HEK293 (cell line): ENCODE results near the gene FXYD4.

Experiments used
- GLIS1 ChIP-seq: fragments of 450-650 bp; formaldehyde crosslinking; IDR thresholded peaks from 2 replicates; pipeline ENCODE4 v1.5.1; 2016; ENCODE audit warnings: missing biosample characterization, missing genetic modification characterization
- MYNN ChIP-seq: fragments of 450-650 bp; formaldehyde crosslinking; IDR thresholded peaks from 2 replicates; pipeline ENCODE4 v1.5.1; 2016; ENCODE audit warnings: missing biosample characterization, missing genetic modification characterization, borderline replicate concordance
- MZF1 ChIP-seq: fragments of 450-650 bp; formaldehyde crosslinking; IDR thresholded peaks from 2 replicates; pipeline ENCODE4 v1.5.1; 2017; ENCODE audit warnings: missing biosample characterization, missing genetic modification characterization, borderline replicate concordance
- SALL2 ChIP-seq: fragments of 450-650 bp; formaldehyde crosslinking; IDR thresholded peaks from 2 replicates; pipeline ENCODE4 v1.5.0; 2017; ENCODE audit warnings: missing biosample characterization, mild to moderate bottlenecking, missing genetic modification characterization, borderline replicate concordance
- WT1 ChIP-seq: fragments of 450-650 bp; formaldehyde crosslinking; IDR thresholded peaks from 2 replicates; pipeline ENCODE4 v1.5.1; 2016; ENCODE audit warnings: missing biosample characterization, missing genetic modification characterization
- ZNF132 ChIP-seq: fragments of 450-650 bp; formaldehyde crosslinking; IDR thresholded peaks from 2 replicates; pipeline ENCODE4 v1.5.1; 2017; ENCODE audit warnings: missing biosample characterization, missing genetic modification characterization, borderline replicate concordance
- ZNF239 ChIP-seq: fragments of 450-650 bp; formaldehyde crosslinking; IDR thresholded peaks from 2 replicates; pipeline ENCODE4 v1.5.1; 2016; ENCODE audit warnings: missing biosample characterization, missing genetic modification characterization
- ZNF248 ChIP-seq: fragments of 450-650 bp; formaldehyde crosslinking; IDR thresholded peaks from 2 replicates; pipeline ENCODE4 v1.5.1; 2017; ENCODE audit warnings: missing biosample characterization, missing genetic modification characterization
- ZNF350 ChIP-seq: fragments of 450-650 bp; formaldehyde crosslinking; IDR thresholded peaks from 2 replicates; pipeline ENCODE4 v1.5.0; 2017; ENCODE audit warnings: missing biosample characterization, mild to moderate bottlenecking, missing genetic modification characterization
- ZNF48 ChIP-seq: fragments of 450-650 bp; formaldehyde crosslinking; IDR thresholded peaks from 2 replicates; pipeline ENCODE4 v1.5.1; 2016; ENCODE audit warnings: missing biosample characterization, missing genetic modification characterization
- ZNF571 ChIP-seq: fragments of 450-650 bp; formaldehyde crosslinking; IDR thresholded peaks from 2 replicates; pipeline ENCODE4 v1.5.0; 2017; ENCODE audit warnings: missing biosample characterization, missing genetic modification characterization
- ZNF621 ChIP-seq: fragments of 450-650 bp; formaldehyde crosslinking; IDR thresholded peaks from 2 replicates; pipeline ENCODE4 v1.5.1; 2017; ENCODE audit warnings: missing biosample characterization, missing genetic modification characterization
- ZXDB ChIP-seq: fragments of 450-650 bp; formaldehyde crosslinking; IDR thresholded peaks from 2 replicates; pipeline ENCODE4 v1.5.1; 2016; ENCODE audit warnings: missing biosample characterization, missing genetic modification characterization
- TF ChIP-seq, protein P1 (sequence below): fragments of 450-650 bp; formaldehyde crosslinking; conservative IDR thresholded peaks from 2 replicates; pipeline ENCODE4 v1.5.1; 2016; ENCODE audit warnings: low read depth, missing biosample characterization, missing genetic modification characterization
- TF ChIP-seq, protein P2 (sequence below): fragments of 450-650 bp; formaldehyde crosslinking; IDR thresholded peaks from 2 replicates; pipeline ENCODE4 v1.5.1; 2016; ENCODE audit warnings: missing biosample characterization, missing genetic modification characterization, low read depth
- TF ChIP-seq, protein P3 (sequence below): fragments of 450-650 bp; formaldehyde crosslinking; IDR thresholded peaks from 2 replicates; pipeline ENCODE4 v1.5.1; 2016; ENCODE audit warnings: missing biosample characterization, missing genetic modification characterization
- TF ChIP-seq, protein P4 (sequence below): fragments of 450-650 bp; formaldehyde crosslinking; IDR thresholded peaks from 2 replicates; pipeline ENCODE4 v1.5.1; 2016; ENCODE audit warnings: missing biosample characterization, missing genetic modification characterization
- TF ChIP-seq, protein P5 (sequence below): fragments of 450-650 bp; formaldehyde crosslinking; IDR thresholded peaks from 2 replicates; pipeline ENCODE4 v1.5.1; 2016; ENCODE audit warnings: missing biosample characterization, missing genetic modification characterization
- TF ChIP-seq, protein P6 (sequence below): fragments of 450-650 bp; formaldehyde crosslinking; IDR thresholded peaks from 2 replicates; pipeline ENCODE4 v1.5.1; 2016; ENCODE audit warnings: missing biosample characterization, missing genetic modification characterization

Gene FXYD4

DNA sequence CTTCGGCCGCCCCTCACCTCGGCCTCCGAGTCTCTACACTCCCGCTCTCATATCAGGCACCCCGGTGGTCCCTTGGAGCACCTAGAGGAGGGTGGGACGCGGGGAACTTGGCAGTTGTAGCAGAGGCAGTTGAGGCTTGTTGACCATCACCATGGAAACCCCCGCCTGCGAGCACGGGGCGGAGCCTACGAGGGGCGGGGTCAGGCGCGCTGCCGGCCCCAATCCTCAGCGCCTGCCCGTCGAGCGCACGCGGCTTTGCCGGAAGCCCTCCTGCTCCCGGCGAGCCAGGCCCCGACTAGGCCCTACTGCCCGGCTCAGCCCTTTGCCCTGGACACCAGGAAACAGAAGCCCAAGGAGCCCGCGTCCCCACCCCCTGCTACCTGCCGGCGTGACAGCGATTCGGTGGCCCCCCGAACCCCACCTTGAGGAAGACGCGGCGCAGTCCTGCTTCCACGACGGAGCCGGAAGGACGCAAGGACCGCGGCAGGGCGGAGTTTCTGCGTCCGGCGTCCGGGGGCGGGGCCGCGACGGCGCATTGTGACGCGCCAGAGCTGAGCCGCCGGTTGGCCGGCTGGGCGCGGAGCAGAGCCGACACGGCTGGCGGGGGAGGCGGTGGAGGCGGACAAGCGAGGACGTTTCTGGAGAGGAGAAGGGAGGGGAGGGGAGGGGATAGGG, 37.4 kb downstream of the FXYD4 start, which contains the start of gene HNRNPF (continued):
- TF ChIP-seq, protein P1, sequence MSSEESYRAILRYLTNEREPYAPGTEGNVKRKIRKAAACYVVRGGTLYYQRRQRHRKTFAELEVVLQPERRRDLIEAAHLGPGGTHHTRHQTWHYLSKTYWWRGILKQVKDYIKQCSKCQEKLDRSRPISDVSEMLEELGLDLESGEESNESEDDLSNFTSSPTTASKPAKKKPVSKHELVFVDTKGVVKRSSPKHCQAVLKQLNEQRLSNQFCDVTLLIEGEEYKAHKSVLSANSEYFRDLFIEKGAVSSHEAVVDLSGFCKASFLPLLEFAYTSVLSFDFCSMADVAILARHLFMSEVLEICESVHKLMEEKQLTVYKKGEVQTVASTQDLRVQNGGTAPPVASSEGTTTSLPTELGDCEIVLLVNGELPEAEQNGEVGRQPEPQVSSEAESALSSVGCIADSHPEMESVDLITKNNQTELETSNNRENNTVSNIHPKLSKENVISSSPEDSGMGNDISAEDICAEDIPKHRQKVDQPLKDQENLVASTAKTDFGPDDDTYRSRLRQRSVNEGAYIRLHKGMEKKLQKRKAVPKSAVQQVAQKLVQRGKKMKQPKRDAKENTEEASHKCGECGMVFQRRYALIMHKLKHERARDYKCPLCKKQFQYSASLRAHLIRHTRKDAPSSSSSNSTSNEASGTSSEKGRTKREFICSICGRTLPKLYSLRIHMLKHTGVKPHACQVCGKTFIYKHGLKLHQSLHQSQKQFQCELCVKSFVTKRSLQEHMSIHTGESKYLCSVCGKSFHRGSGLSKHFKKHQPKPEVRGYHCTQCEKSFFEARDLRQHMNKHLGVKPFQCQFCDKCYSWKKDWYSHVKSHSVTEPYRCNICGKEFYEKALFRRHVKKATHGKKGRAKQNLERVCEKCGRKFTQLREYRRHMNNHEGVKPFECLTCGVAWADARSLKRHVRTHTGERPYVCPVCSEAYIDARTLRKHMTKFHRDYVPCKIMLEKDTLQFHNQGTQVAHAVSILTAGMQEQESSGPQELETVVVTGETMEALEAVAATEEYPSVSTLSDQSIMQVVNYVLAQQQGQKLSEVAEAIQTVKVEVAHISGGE (tag by site-specific recombination), result peak; percentile 92
- no peak for TF ChIP-seq ZNF132
- peak; percentile 5; the same call in 1 of the 2 replicates for TF ChIP-seq GLIS1
- TF ChIP-seq WT1 (tag by site-specific recombination), result no peak
- TF ChIP-seq, protein P2, sequence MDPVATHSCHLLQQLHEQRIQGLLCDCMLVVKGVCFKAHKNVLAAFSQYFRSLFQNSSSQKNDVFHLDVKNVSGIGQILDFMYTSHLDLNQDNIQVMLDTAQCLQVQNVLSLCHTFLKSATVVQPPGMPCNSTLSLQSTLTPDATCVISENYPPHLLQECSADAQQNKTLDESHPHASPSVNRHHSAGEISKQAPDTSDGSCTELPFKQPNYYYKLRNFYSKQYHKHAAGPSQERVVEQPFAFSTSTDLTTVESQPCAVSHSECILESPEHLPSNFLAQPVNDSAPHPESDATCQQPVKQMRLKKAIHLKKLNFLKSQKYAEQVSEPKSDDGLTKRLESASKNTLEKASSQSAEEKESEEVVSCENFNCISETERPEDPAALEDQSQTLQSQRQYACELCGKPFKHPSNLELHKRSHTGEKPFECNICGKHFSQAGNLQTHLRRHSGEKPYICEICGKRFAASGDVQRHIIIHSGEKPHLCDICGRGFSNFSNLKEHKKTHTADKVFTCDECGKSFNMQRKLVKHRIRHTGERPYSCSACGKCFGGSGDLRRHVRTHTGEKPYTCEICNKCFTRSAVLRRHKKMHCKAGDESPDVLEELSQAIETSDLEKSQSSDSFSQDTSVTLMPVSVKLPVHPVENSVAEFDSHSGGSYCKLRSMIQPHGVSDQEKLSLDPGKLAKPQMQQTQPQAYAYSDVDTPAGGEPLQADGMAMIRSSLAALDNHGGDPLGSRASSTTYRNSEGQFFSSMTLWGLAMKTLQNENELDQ (tag by site-specific recombination), result no peak
- TF ChIP-seq ZXDB (tag by site-specific recombination), result peak; percentile 90
- no peak for TF ChIP-seq MZF1 (tag by site-specific recombination)
- TF ChIP-seq ZNF571 (tag by site-specific recombination), result no peak
- TF ChIP-seq SALL2 (tag by site-specific recombination), result no peak
- TF ChIP-seq, protein P3, sequence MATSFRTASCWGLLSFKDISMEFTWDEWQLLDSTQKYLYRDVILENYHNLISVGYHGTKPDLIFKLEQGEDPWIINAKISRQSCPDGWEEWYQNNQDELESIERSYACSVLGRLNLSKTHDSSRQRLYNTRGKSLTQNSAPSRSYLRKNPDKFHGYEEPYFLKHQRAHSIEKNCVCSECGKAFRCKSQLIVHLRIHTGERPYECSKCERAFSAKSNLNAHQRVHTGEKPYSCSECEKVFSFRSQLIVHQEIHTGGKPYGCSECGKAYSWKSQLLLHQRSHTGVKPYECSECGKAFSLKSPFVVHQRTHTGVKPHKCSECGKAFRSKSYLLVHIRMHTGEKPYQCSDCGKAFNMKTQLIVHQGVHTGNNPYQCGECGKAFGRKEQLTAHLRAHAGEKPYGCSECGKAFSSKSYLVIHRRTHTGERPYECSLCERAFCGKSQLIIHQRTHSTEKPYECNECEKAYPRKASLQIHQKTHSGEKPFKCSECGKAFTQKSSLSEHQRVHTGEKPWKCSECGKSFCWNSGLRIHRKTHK (tag by site-specific recombination), result no peak
- TF ChIP-seq, protein P4, sequence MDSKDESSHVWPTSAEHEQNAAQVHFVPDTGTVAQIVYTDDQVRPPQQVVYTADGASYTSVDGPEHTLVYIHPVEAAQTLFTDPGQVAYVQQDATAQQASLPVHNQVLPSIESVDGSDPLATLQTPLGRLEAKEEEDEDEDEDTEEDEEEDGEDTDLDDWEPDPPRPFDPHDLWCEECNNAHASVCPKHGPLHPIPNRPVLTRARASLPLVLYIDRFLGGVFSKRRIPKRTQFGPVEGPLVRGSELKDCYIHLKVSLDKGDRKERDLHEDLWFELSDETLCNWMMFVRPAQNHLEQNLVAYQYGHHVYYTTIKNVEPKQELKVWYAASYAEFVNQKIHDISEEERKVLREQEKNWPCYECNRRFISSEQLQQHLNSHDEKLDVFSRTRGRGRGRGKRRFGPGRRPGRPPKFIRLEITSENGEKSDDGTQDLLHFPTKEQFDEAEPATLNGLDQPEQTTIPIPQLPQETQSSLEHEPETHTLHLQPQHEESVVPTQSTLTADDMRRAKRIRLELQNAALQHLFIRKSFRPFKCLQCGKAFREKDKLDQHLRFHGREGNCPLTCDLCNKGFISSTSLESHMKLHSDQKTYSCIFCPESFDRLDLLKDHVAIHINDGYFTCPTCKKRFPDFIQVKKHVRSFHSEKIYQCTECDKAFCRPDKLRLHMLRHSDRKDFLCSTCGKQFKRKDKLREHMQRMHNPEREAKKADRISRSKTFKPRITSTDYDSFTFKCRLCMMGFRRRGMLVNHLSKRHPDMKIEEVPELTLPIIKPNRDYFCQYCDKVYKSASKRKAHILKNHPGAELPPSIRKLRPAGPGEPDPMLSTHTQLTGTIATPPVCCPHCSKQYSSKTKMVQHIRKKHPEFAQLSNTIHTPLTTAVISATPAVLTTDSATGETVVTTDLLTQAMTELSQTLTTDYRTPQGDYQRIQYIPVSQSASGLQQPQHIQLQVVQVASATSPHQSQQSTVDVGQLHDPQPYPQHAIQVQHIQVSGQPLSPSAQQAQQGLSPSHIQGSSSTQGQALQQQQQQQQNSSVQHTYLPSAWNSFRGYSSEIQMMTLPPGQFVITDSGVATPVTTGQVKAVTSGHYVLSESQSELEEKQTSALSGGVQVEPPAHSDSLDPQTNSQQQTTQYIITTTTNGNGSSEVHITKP (tag by site-specific recombination), result peak; percentile 30; the same call in 1 of the 2 replicates
- no peak for TF ChIP-seq ZNF350
- TF ChIP-seq, protein P5, sequence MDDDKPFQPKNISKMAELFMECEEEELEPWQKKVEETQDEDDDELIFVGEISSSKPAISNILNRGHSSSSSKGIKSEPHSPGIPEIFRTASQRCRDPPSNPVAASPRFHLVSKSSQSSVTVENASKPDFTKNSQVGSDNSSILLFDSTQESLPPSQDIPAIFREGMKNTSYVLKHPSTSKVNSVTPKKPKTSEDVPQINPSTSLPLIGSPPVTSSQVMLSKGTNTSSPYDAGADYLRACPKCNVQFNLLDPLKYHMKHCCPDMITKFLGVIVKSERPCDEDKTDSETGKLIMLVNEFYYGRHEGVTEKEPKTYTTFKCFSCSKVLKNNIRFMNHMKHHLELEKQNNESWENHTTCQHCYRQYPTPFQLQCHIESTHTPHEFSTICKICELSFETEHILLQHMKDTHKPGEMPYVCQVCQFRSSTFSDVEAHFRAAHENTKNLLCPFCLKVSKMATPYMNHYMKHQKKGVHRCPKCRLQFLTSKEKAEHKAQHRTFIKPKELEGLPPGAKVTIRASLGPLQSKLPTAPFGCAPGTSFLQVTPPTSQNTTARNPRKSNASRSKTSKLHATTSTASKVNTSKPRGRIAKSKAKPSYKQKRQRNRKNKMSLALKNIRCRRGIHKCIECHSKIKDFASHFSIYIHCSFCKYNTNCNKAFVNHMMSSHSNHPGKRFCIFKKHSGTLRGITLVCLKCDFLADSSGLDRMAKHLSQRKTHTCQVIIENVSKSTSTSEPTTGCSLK (tag by site-specific recombination), result no peak
- TF ChIP-seq, protein P6, sequence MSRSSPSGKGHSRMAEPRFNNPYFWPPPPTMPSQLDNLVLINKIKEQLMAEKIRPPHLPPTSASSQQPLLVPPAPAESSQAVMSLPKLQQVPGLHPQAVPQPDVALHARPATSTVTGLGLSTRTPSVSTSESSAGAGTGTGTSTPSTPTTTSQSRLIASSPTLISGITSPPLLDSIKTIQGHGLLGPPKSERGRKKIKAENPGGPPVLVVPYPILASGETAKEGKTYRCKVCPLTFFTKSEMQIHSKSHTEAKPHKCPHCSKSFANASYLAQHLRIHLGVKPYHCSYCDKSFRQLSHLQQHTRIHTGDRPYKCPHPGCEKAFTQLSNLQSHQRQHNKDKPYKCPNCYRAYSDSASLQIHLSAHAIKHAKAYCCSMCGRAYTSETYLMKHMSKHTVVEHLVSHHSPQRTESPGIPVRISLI, result no peak
- TF ChIP-seq MYNN (tag by site-specific recombination), result no peak
- no peak for TF ChIP-seq ZNF248 (tag by site-specific recombination)
- no peak for TF ChIP-seq ZNF48 (tag by site-specific recombination)
- no peak for TF ChIP-seq ZNF621 (tag by site-specific recombination)
- TF ChIP-seq ZNF239, result no peak
